Calu3 (cell line): ENCODE measurements around the gene AGBL3. TPM values are rescaled to one million over a fixed set of nuclear protein-coding genes. Genes with fewer than 3 reads are reported as not detected.

Experiments
- BruUV-seq: library from RNA; stranded (reverse); fragments of 400-500 nt; replicated peaks from 2 replicates; lab custom pipeline; 2021; lab: Mats Ljungman, UMichigan
- CTCF ChIA-PET: fragments of 300-600 bp; sonication (Branson Sonifier 250); formaldehyde crosslinking; loops from one replicate; lab custom pipeline; 2022; ENCODE audit warnings: antibody characterized with exemption; lab: Charles Lee
- DNase-seq: peaks from one replicate; pipeline ENCODE4 v3.0.0; 2022
- H3K27ac Mint-ChIP-seq: one replicate; pipeline ENCODE4 v1.8.0; 2022; ENCODE audit warnings: mixed read lengths; ENCODE audit not compliant: unreplicated experiment
- H3K27me3 Mint-ChIP-seq: one replicate; pipeline ENCODE4 v1.8.0; 2022; ENCODE audit warnings: mixed read lengths; ENCODE audit not compliant: unreplicated experiment
- H3K36me3 Mint-ChIP-seq: one replicate; pipeline ENCODE4 v1.8.0; 2022; ENCODE audit warnings: mild to moderate bottlenecking, moderate library complexity, mixed read lengths; ENCODE audit not compliant: insufficient read depth, unreplicated experiment
- H3K4me1 Mint-ChIP-seq: one replicate; pipeline ENCODE4 v1.8.0; 2022; ENCODE audit warnings: mild to moderate bottlenecking, low read depth, mixed read lengths; ENCODE audit not compliant: unreplicated experiment
- H3K4me3 Mint-ChIP-seq: one replicate; pipeline ENCODE4 v1.8.0; 2022; ENCODE audit warnings: mild to moderate bottlenecking, low read depth, moderate library complexity, mixed read lengths; ENCODE audit not compliant: unreplicated experiment
- H3K9me3 Mint-ChIP-seq: one replicate; pipeline ENCODE4 v1.8.0; 2022; ENCODE audit warnings: low read depth, mixed read lengths; ENCODE audit not compliant: unreplicated experiment
- CTCF ChIP-seq: fragments of 200-600 bp; IDR thresholded peaks from one replicate; pipeline ENCODE4 v1.8.0; 2022; ENCODE audit warnings: antibody characterized with exemption; ENCODE audit not compliant: unreplicated experiment
- intact Hi-C: fragments of 100-400 bp; cut with micrococcal nuclease; formaldehyde crosslinking; loops from one replicate; pipeline ENCODE4 v1.10.0; 2022; ENCODE audit not compliant: unreplicated experiment
- total RNA-seq: library from RNA; stranded (reverse); gene quantifications from 2 replicates; pipeline ENCODE4 v1.2.3, GENCODE V29; 2022

AGBL3 gene
- total RNA-seq, 1 experiment from 2014 or later = 6.3 TPM

- peaks cover 26% of the 10 kb centered on the region for H3K4me1 Mint-ChIP-seq
- peak overlapping the region; percentile 59 for H3K27ac Mint-ChIP-seq
- CTCF ChIA-PET = interaction anchor here (1.2 kb wide), 1 partner anchor 9 kb away, joined by 3 read pairs; the partner anchor contains the start of gene AGBL3
- no peak overlapping the region for H3K4me3 Mint-ChIP-seq
- intact Hi-C loops = no loop called here
- no peaks in the 10 kb centered on the region for H3K27me3 Mint-ChIP-seq
- peaks cover 6% of the 10 kb centered on the region for H3K36me3 Mint-ChIP-seq
- no TSS peak for BruUV-seq
- no peaks in the 10 kb centered on the region for H3K9me3 Mint-ChIP-seq
- no peak for DNase-seq
- TF ChIP-seq CTCF = no peak
These were observed 9.2 kb downstream of the AGBL3 start for GRCh38 chr7:134995239-134996096.

- CTCF ChIA-PET = interaction anchor here (1.2 kb wide), 1 partner anchor 10 kb away, joined by 3 read pairs; the partner anchor contains the start of gene AGBL3
- intact Hi-C loops = no loop called here
- Mint-ChIP-seq H3K27me3 (no peaks in the 10 kb centered on the region), H3K4me3 (no peak overlapping the region), H3K36me3 (peaks cover 6% of the 10 kb centered on the region), H3K4me1 (peaks cover 20% of the 10 kb centered on the region), H3K27ac (no peak overlapping the region), H3K9me3 (no peaks in the 10 kb centered on the region)
- DNase-seq = no peak
- BruUV-seq = no TSS peak
- TF ChIP-seq CTCF = no peak
These were observed 9.8 kb downstream of the AGBL3 start for GRCh38 chr7:134996097-134996550.

- peaks cover 6% of the 10 kb centered on the region for H3K36me3 Mint-ChIP-seq
- peaks cover 6% of the 10 kb centered on the region for H3K9me3 Mint-ChIP-seq
- no TSS peak for BruUV-seq
- peaks cover 7% of the 10 kb centered on the region for H3K4me1 Mint-ChIP-seq
- TF ChIP-seq CTCF = no peak
- H3K27me3 Mint-ChIP-seq = no peaks in the 10 kb centered on the region
- no peak overlapping the region for H3K27ac Mint-ChIP-seq
- no peak for DNase-seq
- no peak overlapping the region for H3K4me3 Mint-ChIP-seq
- intact Hi-C loops = no loop called here
- CTCF ChIA-PET = no interaction called here
These were observed 11.0 kb downstream of the AGBL3 start for GRCh38 chr7:134997214-134997885.

GRCh38 chr7:134999136-134999535 is 12.8 kb downstream of the AGBL3 start:
- DNase-seq = no peak
- intact Hi-C loops = no loop called here
- Mint-ChIP-seq H3K4me3 (no peak overlapping the region), H3K36me3 (peaks cover 6% of the 10 kb centered on the region), H3K4me1 (no peaks in the 10 kb centered on the region), H3K27me3 (no peaks in the 10 kb centered on the region), H3K27ac (no peak overlapping the region), H3K9me3 (peaks cover 8% of the 10 kb centered on the region)
- CTCF ChIA-PET = no interaction called here
- TF ChIP-seq CTCF = no peak
- no TSS peak for BruUV-seq
